Hepatocyte (in vitro differentiated cells): ENCODE data around the gene AKR1E2. TPM values are rescaled to one million over a fixed set of nuclear protein-coding genes. Genes with fewer than 3 reads are reported as not detected.

Experiments used
- DNase-seq: peaks from one replicate; pipeline ENCODE4 v3.0.0-alpha.2; 2016; ENCODE audit warnings: low spot score
- H2AFZ ChIP-seq: fragments of 200-600 bp; sonication (generic); 2 replicates; pipeline ENCODE4 v1.6.0; 2016; ENCODE audit warnings: antibody characterized with exemption, mild to moderate bottlenecking
- H3K27ac ChIP-seq: fragments of 200-600 bp; sonication (generic); 2 replicates; pipeline ENCODE4 v1.5.1; 2016; ENCODE audit warnings: mild to moderate bottlenecking
- H3K27me3 ChIP-seq: fragments of 200-600 bp; sonication (generic); 2 replicates; pipeline ENCODE4 v1.6.1; 2016
- H3K36me3 ChIP-seq: fragments of 200-600 bp; sonication (generic); replicated peaks from 2 replicates; pipeline ENCODE4 v1.5.1; 2016; ENCODE audit warnings: low read depth; ENCODE audit not compliant: insufficient read depth
- H3K4me1 ChIP-seq: fragments of 200-600 bp; sonication (generic); 2 replicates; pipeline ENCODE4 v1.5.1; 2016; ENCODE audit warnings: mild to moderate bottlenecking, moderate library complexity; ENCODE audit not compliant: insufficient read depth
- H3K4me2 ChIP-seq: fragments of 200-600 bp; sonication (generic); 2 replicates; pipeline ENCODE4 v1.6.0; 2016
- H3K4me3 ChIP-seq: fragments of 200-600 bp; sonication (generic); 2 replicates; pipeline ENCODE4 v1.5.1; 2016; ENCODE audit warnings: mild to moderate bottlenecking
- H3K79me2 ChIP-seq: fragments of 200-600 bp; sonication (generic); 2 replicates; pipeline ENCODE4 v1.6.0; 2017; ENCODE audit warnings: mild to moderate bottlenecking
- H3K9me2 ChIP-seq: fragments of 200-600 bp; sonication (generic); replicated peaks from 2 replicates; pipeline ENCODE4 v1.6.0; 2017; ENCODE audit warnings: mild to moderate bottlenecking; ENCODE audit not compliant: insufficient read depth
- H3K9me3 ChIP-seq: fragments of 200-600 bp; sonication (generic); 2 replicates; pipeline ENCODE4 v1.5.1; 2016; ENCODE audit warnings: low read depth, mild to moderate bottlenecking
- H4K20me1 ChIP-seq: fragments of 200-600 bp; sonication (generic); 2 replicates; pipeline ENCODE4 v1.6.0; 2016; ENCODE audit warnings: mild to moderate bottlenecking; ENCODE audit not compliant: insufficient read depth, poor library complexity, severe bottlenecking
- CTCF ChIP-seq: fragments of 200-600 bp; sonication (generic); IDR thresholded peaks from 2 replicates; pipeline ENCODE4 v1.5.1; 2016; ENCODE audit warnings: antibody characterized with exemption, mild to moderate bottlenecking; ENCODE audit not compliant: poor library complexity
- EZH2 ChIP-seq: fragments of 200-600 bp; sonication (generic); IDR thresholded peaks from 2 replicates; pipeline ENCODE4 v1.6.1; 2016; ENCODE audit warnings: antibody characterized with exemption, mild to moderate bottlenecking, borderline replicate concordance
- EZH2phosphoT487 ChIP-seq: fragments of 200-600 bp; sonication (generic); IDR thresholded peaks from one replicate; pipeline ENCODE4 v1.6.1; 2018; ENCODE audit warnings: antibody characterized with exemption, mild to moderate bottlenecking, low read depth, moderate library complexity; ENCODE audit not compliant: unreplicated experiment, severe bottlenecking
- WGBS: methylation state at CpG from one replicate; pipeline ENCODE4 v1.1.6; 2016; ENCODE audit warnings: low lambda C conversion rate; ENCODE audit errors: missing lambda C conversion rate; 5-methylcytosine and 5-hydroxymethylcytosine counted together
- polyA plus RNA-seq: library from polyadenylated mRNA; unstranded; fragments of >200 nt; fragmentation: Nextera tagmentation; extraction: Ambion mirVana; gene quantifications from 2 replicates; pipeline ENCODE4 v1.2.1, GENCODE V29; 2016
- total RNA-seq: library from RNA; depleted of rRNA; stranded (reverse); fragments of >200 nt; gene quantifications from 2 replicates; pipeline ENCODE4 v1.2.3, GENCODE V29; 2014

AKR1E2 gene
- total and polyA plus RNA-seq, 2 experiments from 2014 or later, result 1.6 to 4.2 TPM

GRCh38 chr10:4801405-4801804 lies 24.6 kb upstream of the AKR1E2 start:
- Histone ChIP-seq H3K4me2 (no peak overlapping the region), H2AFZ (no peak overlapping the region), H3K4me1 (no peaks in the 10 kb centered on the region), H3K27ac (no peak overlapping the region), H3K36me3 (no peaks in the 10 kb centered on the region), H3K9me3 (no peaks in the 10 kb centered on the region), H3K79me2 (no peaks in the 10 kb centered on the region), H3K4me3 (no peak overlapping the region), H3K9me2 (no peaks in the 10 kb centered on the region), H4K20me1 (no peaks in the 10 kb centered on the region), H3K27me3 (no peaks in the 10 kb centered on the region)
- TF ChIP-seq EZH2 (no peak), CTCF (no peak), EZH2phosphoT487 (no peak)
- WGBS, result 75% methylated on average over 3 of the region's 3 CpGs
- no peak for DNase-seq

GRCh38 chr10:4802711-4803487 lies 23.1 kb upstream of the AKR1E2 start:
- no peaks in the 10 kb centered on the region for H3K27me3 ChIP-seq
- H3K79me2 ChIP-seq, result no peaks in the 10 kb centered on the region
- no peaks in the 10 kb centered on the region for H4K20me1 ChIP-seq
- H3K9me3 ChIP-seq, result no peaks in the 10 kb centered on the region
- 90% methylated on average over 6 of the region's 6 CpGs for WGBS
- H3K36me3 ChIP-seq, result no peaks in the 10 kb centered on the region
- TF ChIP-seq EZH2 (no peak), CTCF (no peak), EZH2phosphoT487 (no peak)
- no peak overlapping the region for H2AFZ ChIP-seq
- no peaks in the 10 kb centered on the region for H3K4me1 ChIP-seq
- no peak overlapping the region for H3K4me3 ChIP-seq
- no peak for DNase-seq
- H3K4me2 ChIP-seq, result no peak overlapping the region
- no peaks in the 10 kb centered on the region for H3K9me2 ChIP-seq
- no peak overlapping the region for H3K27ac ChIP-seq

GRCh38 chr10:4803822-4804221 lies 22.2 kb upstream of the AKR1E2 start:
- no peak for DNase-seq
- Histone ChIP-seq H3K27me3 (no peaks in the 10 kb centered on the region), H2AFZ (no peak overlapping the region), H3K4me3 (no peak overlapping the region), H3K79me2 (no peaks in the 10 kb centered on the region), H3K27ac (no peak overlapping the region), H4K20me1 (no peaks in the 10 kb centered on the region), H3K4me2 (no peak overlapping the region), H3K9me2 (no peaks in the 10 kb centered on the region), H3K9me3 (no peaks in the 10 kb centered on the region), H3K4me1 (no peaks in the 10 kb centered on the region), H3K36me3 (no peaks in the 10 kb centered on the region)
- WGBS, result 82% methylated on average over 2 of the region's 2 CpGs
- TF ChIP-seq EZH2phosphoT487 (no peak), EZH2 (no peak), CTCF (no peak)
